HG03175 (cell line): Measurements from ENCODE around the gene ABCA9.
"Not testable (repeated sequence)": the region's sequence is repeated elsewhere in the genome, so short reads cannot be mapped to it uniquely, and the experiment has no call there.

Experiments used
- ATAC-seq: cut with Tn5 transposase; IDR thresholded peaks from one replicate; pipeline ENCODE4 v1.9.1; 2021; ENCODE audit warnings: mild to moderate bottlenecking, moderate library complexity; ENCODE audit not compliant: unreplicated experiment

Gene ABCA9

GRCh38 chr17:68954146-68954896 lies 106.4 kb downstream of the ABCA9 start:
- no peak for ATAC-seq

GRCh38 chr17:68953340-68953997 lies 107.3 kb downstream of the ABCA9 start:
- no peak for ATAC-seq

- no peak for ATAC-seq
These were observed 110.0 kb downstream of the ABCA9 start for GRCh38 chr17:68950725-68951124.

- not testable (repeated sequence) for ATAC-seq
These were observed 112.9 kb downstream of the ABCA9 start for GRCh38 chr17:68947868-68948267.

- ATAC-seq, result no peak
These were observed 116.2 kb downstream of the ABCA9 start for GRCh38 chr17:68944435-68945035.

GRCh38 chr17:68943812-68944182 lies 116.9 kb downstream of the ABCA9 start:
- not testable (repeated sequence) for ATAC-seq

GRCh38 chr17:68943123-68943811 lies 117.5 kb downstream of the ABCA9 start:
- no peak for ATAC-seq

GRCh38 chr17:68942389-68942788 lies 118.3 kb downstream of the ABCA9 start:
- ATAC-seq, result no peak

- ATAC-seq, result no peak
These were observed 119.0 kb downstream of the ABCA9 start for GRCh38 chr17:68941761-68942160.

- no peak for ATAC-seq
These were observed 121.5 kb downstream of the ABCA9 start for GRCh38 chr17:68939195-68939594.

- no peak for ATAC-seq
These were observed 122.7 kb downstream of the ABCA9 start for GRCh38 chr17:68937890-68938514.

GRCh38 chr17:68927516-68927915 lies 133.2 kb downstream of the ABCA9 start:
- no peak for ATAC-seq

GRCh38 chr17:68924793-68925720 lies 135.7 kb downstream of the ABCA9 start:
- ATAC-seq, result no peak
